ENCODE results near the gene DEFB132. TPM values are rescaled to one million over a fixed set of nuclear protein-coding genes. Genes with fewer than 3 reads are reported as not detected.
A peak's percentile ranks its signal among the peaks of the same experiment; 100 is the strongest.

Gene DEFB132
- polyA plus RNA-seq, 3 donors, result not detected

- Histone ChIP-seq H3K79me2 (ENCODE audit: insufficient read depth, low read length) (no peaks in the 10 kb centered on the region), H3K9me3 (replicated peaks in 1 of 2; ENCODE audit: control insufficient read depth in 1 of 2, insufficient read depth in 1 of 2, low read length in 2 of 2) (no peaks in the 10 kb centered on the region), H3K4me3 (replicated peaks in 1 of 3; ENCODE audit: low read depth in 2 of 3, low read length in 3 of 3) (no peak overlapping the region), H3K27me3 (ENCODE audit: control insufficient read depth in 2 of 2, insufficient read depth in 2 of 2, low read length in 2 of 2) (no peaks in the 10 kb centered on the region), H4K20me1 (ENCODE audit: insufficient read depth, low read length) (no peaks in the 10 kb centered on the region), H3K4me1 (ENCODE audit: control insufficient read depth in 1 of 2, insufficient read depth in 2 of 2, low read length in 2 of 2) (no peaks in the 10 kb centered on the region), H3K27ac (ENCODE audit: low read depth in 1 of 2, low read length in 2 of 2) (no peak overlapping the region), H3K36me3 (replicated peaks in 1 of 2; ENCODE audit: control insufficient read depth in 1 of 2, insufficient read depth in 2 of 2, low read length in 2 of 2) (no peaks in the 10 kb centered on the region), H3K9ac (ENCODE audit: insufficient read depth, low read length, poor library complexity, severe bottlenecking) (no peak overlapping the region), H3K4me2 (replicated peaks; ENCODE audit: extremely low read depth, low read length, poor library complexity, severe bottlenecking) (no peak overlapping the region), H2AFZ (ENCODE audit: insufficient read depth, low read depth, low read length, poor library complexity, severe bottlenecking) (no peak overlapping the region)
- intact Hi-C loops (cut with micrococcal nuclease), result no loop called here
- DNase-seq, result no peak
- peaks cover 10% of the 10 kb centered on the region for H3K4me1 Mint-ChIP-seq
- H3K4me3 Mint-ChIP-seq, result peak overlapping the region in 1 of 2 donors; percentile 29
- TF ChIP-seq CTCF (IDR thresholded peaks at IDR 0.05), result no peak
- H3K36me3 Mint-ChIP-seq, result no peaks in the 10 kb centered on the region
- 69% methylated on average over 2 of the region's 4 CpGs for WGBS (ENCODE audit: insufficient coverage)
- H3K27me3 Mint-ChIP-seq (ENCODE audit: low read depth in 3 of 3), result peaks cover 2 to 5% (median 3%) of the 10 kb centered on the region in 3 donors
- no peak overlapping the region for H3K27ac Mint-ChIP-seq
- H3K9me3 Mint-ChIP-seq, result no peaks in the 10 kb centered on the region
Observed at GRCh38 chr20:258269-258858, 840 bp downstream of the DEFB132 start.

- Histone ChIP-seq H3K79me2 (ENCODE audit: insufficient read depth, low read length) (no peaks in the 10 kb centered on the region), H3K4me3 (replicated peaks in 1 of 3; ENCODE audit: low read depth in 2 of 3, low read length in 3 of 3) (no peak overlapping the region), H3K4me1 (ENCODE audit: control insufficient read depth in 1 of 2, insufficient read depth in 2 of 2, low read length in 2 of 2) (no peaks in the 10 kb centered on the region), H3K27ac (ENCODE audit: low read depth in 1 of 2, low read length in 2 of 2) (no peak overlapping the region), H3K36me3 (replicated peaks in 1 of 2; ENCODE audit: control insufficient read depth in 1 of 2, insufficient read depth in 2 of 2, low read length in 2 of 2) (no peaks in the 10 kb centered on the region), H4K20me1 (ENCODE audit: insufficient read depth, low read length) (no peaks in the 10 kb centered on the region), H3K9me3 (replicated peaks in 1 of 2; ENCODE audit: control insufficient read depth in 1 of 2, insufficient read depth in 1 of 2, low read length in 2 of 2) (no peaks in the 10 kb centered on the region), H3K4me2 (replicated peaks; ENCODE audit: extremely low read depth, low read length, poor library complexity, severe bottlenecking) (no peak overlapping the region), H2AFZ (ENCODE audit: insufficient read depth, low read depth, low read length, poor library complexity, severe bottlenecking) (no peak overlapping the region), H3K9ac (ENCODE audit: insufficient read depth, low read length, poor library complexity, severe bottlenecking) (no peak overlapping the region), H3K27me3 (ENCODE audit: control insufficient read depth in 2 of 2, insufficient read depth in 2 of 2, low read length in 2 of 2) (no peaks in the 10 kb centered on the region)
- peak overlapping the region in 1 of 7 donors; percentile 18 for H3K27ac Mint-ChIP-seq
- no peak overlapping the region for H3K4me3 Mint-ChIP-seq
- H3K9me3 Mint-ChIP-seq, result no peaks in the 10 kb centered on the region
- peaks cover 2 to 5% (median 3%) of the 10 kb centered on the region in 3 donors for H3K27me3 Mint-ChIP-seq (ENCODE audit: low read depth in 3 of 3)
- no peak for DNase-seq
- H3K36me3 Mint-ChIP-seq, result no peaks in the 10 kb centered on the region
- intact Hi-C loops (cut with micrococcal nuclease), result no loop called here
- TF ChIP-seq CTCF (IDR thresholded peaks at IDR 0.05), result no peak
- 44% methylated on average over 8 of the region's 8 CpGs for WGBS (ENCODE audit: insufficient coverage)
- peaks cover 10% of the 10 kb centered on the region for H3K4me1 Mint-ChIP-seq
Observed at GRCh38 chr20:258963-259362, 1.4 kb downstream of the DEFB132 start.
